ENCODE results near the gene MORN3. TPM values are rescaled to one million over a fixed set of nuclear protein-coding genes. Genes with fewer than 3 reads are reported as not detected.

The MORN3 gene
- total and polyA plus RNA-seq, 10 of the 15 experiments (the other 5 are each of a cell fraction or from before 2014, with no cell fraction given), result 0.08 to 0.34 (median 0.17) TPM

DNA sequence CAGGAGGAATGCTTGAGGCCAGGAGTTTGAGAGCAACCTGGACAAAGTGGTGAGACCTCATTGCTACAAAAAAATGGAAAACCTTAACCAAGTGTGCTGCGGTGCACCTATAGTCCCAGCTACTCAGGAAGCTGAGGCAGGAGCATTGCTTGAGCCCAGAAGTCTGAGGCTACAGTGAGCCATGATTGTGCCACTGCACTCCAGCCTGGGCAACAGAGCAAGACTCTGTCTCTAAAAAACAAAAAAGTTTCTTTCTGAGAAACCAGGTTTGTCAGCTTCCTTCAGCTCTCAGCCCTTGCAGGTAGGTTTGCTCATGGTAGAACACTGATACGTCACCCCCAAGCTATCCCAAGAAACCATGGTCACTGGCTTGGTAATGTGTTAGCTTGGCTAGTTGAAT is 20.0 kb upstream of the MORN3 start:
- intact Hi-C loops (cut with micrococcal nuclease; ENCODE audit: unreplicated experiment), result loop anchor here (5.0 kb wide), 1 partner anchor 198 kb away; the partner anchor contains the start of gene PSMD9
- CTCF ChIA-PET, result interaction anchor here (2.2 to 6.7 kb wide), 2 partner anchors 83 to 105 kb away, joined by 4 to 44 read pairs; partner anchors contain the start of gene RHOF
- no peak overlapping the region for H2AFZ ChIP-seq (ENCODE audit: control insufficient read depth, low read depth, low read length)

More for the DNA sequence above, 20.0 kb upstream of the MORN3 start:
- Histone ChIP-seq H3K79me2 (ENCODE audit: control insufficient read depth, insufficient read depth, low read length) (no peaks in the 10 kb centered on the region), H4K20me1 (ENCODE audit: control insufficient read depth, insufficient read depth) (no peaks in the 10 kb centered on the region), H3K4me1 (ENCODE audit: control insufficient read depth, insufficient read depth, low read length) (no peaks in the 10 kb centered on the region; the same call in 1 of the 2 replicates), H3K9ac (ENCODE audit: control insufficient read depth, insufficient read depth, low read length) (no peak overlapping the region), H3K27me3 (replicated peaks in 1 of 2; ENCODE audit: control insufficient read depth in 2 of 2, insufficient read depth in 2 of 2, low read length in 1 of 2) (no peaks in the 10 kb centered on the region), H3K4me3 (no peak overlapping the region), H3K9me3 (replicated peaks; ENCODE audit: control insufficient read depth, insufficient read depth, low read length) (no peaks in the 10 kb centered on the region), H3K36me3 (ENCODE audit: control insufficient read depth in 2 of 2, insufficient read depth in 2 of 2, low read length in 1 of 2) (no peaks in the 10 kb centered on the region), H3K4me2 (ENCODE audit: control insufficient read depth, insufficient read depth) (no peak overlapping the region), H3K27ac (ENCODE audit: control insufficient read depth, insufficient read depth) (no peak overlapping the region)
- no peak for DNase-seq (ENCODE audit: low read depth, low spot score)
- POLR2A ChIA-PET, result interaction anchor here (0.6 kb wide), 2 partner anchors 9 to 121 kb away, joined by 3 to 5 read pairs; no protein-coding TSS in a partner anchor
- BruUV-seq (replicated peaks), result no TSS peak
- RAD21 ChIA-PET (ENCODE audit: unreplicated experiment), result interaction anchor here (1.3 to 1.5 kb wide), 2 partner anchors 103 to 105 kb away, joined by 3 to 6 read pairs; partner anchors contain the start of gene RHOF
- FAIRE-seq, result no peak
- in situ Hi-C loops (cut with MboI), result no loop called here
- SMC1A ChIA-PET (ENCODE audit: uncharacterized antibody, unreplicated experiment), result interaction anchor here (2.3 kb wide), 1 partner anchor 105 kb away, joined by 9 read pairs; the partner anchor contains the start of gene RHOF
- TF ChIP-seq ZNF622 (IDR thresholded peaks at IDR 0.05), result no peak
- no peak for TF ChIP-seq JUNB (IDR thresholded peaks at IDR 0.05)
- TF ChIP-seq, protein P1, sequence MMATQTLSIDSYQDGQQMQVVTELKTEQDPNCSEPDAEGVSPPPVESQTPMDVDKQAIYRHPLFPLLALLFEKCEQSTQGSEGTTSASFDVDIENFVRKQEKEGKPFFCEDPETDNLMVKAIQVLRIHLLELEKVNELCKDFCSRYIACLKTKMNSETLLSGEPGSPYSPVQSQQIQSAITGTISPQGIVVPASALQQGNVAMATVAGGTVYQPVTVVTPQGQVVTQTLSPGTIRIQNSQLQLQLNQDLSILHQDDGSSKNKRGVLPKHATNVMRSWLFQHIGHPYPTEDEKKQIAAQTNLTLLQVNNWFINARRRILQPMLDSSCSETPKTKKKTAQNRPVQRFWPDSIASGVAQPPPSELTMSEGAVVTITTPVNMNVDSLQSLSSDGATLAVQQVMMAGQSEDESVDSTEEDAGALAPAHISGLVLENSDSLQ (IDR thresholded peaks at IDR 0.05), result no peak
- TF ChIP-seq, protein P2, sequence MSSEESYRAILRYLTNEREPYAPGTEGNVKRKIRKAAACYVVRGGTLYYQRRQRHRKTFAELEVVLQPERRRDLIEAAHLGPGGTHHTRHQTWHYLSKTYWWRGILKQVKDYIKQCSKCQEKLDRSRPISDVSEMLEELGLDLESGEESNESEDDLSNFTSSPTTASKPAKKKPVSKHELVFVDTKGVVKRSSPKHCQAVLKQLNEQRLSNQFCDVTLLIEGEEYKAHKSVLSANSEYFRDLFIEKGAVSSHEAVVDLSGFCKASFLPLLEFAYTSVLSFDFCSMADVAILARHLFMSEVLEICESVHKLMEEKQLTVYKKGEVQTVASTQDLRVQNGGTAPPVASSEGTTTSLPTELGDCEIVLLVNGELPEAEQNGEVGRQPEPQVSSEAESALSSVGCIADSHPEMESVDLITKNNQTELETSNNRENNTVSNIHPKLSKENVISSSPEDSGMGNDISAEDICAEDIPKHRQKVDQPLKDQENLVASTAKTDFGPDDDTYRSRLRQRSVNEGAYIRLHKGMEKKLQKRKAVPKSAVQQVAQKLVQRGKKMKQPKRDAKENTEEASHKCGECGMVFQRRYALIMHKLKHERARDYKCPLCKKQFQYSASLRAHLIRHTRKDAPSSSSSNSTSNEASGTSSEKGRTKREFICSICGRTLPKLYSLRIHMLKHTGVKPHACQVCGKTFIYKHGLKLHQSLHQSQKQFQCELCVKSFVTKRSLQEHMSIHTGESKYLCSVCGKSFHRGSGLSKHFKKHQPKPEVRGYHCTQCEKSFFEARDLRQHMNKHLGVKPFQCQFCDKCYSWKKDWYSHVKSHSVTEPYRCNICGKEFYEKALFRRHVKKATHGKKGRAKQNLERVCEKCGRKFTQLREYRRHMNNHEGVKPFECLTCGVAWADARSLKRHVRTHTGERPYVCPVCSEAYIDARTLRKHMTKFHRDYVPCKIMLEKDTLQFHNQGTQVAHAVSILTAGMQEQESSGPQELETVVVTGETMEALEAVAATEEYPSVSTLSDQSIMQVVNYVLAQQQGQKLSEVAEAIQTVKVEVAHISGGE (CRISPR knock-in tag; IDR thresholded peaks at IDR 0.05), result no peak
- TF ChIP-seq ZNF217 (IDR thresholded peaks at IDR 0.05), result no peak
- TF ChIP-seq EZH2 (IDR thresholded peaks at IDR 0.05; ENCODE audit: borderline replicate concordance, control insufficient read depth, low read depth, low read length), result no peak
- no peak for TF ChIP-seq E2F4 (IDR thresholded peaks at IDR 0.05; ENCODE audit: low read depth, low read length)
- no peak for TF ChIP-seq HDAC6 (IDR thresholded peaks at IDR 0.05; ENCODE audit: unreplicated experiment)
- no peak for TF ChIP-seq EGR1 (IDR thresholded peaks at IDR 0.05; ENCODE audit: borderline replicate concordance in 1 of 2, low read depth in 2 of 2, low read length in 2 of 2)
- TF ChIP-seq GABPA (IDR thresholded peaks at IDR 0.05; ENCODE audit: low read depth), result no peak
- TF ChIP-seq SMC3 (IDR thresholded peaks at IDR 0.05; ENCODE audit: borderline replicate concordance, low read length), result no peak
- no peak for TF ChIP-seq SREBF2 (IDR thresholded peaks at IDR 0.05; ENCODE audit: low read length)
- TF ChIP-seq, protein P3, sequence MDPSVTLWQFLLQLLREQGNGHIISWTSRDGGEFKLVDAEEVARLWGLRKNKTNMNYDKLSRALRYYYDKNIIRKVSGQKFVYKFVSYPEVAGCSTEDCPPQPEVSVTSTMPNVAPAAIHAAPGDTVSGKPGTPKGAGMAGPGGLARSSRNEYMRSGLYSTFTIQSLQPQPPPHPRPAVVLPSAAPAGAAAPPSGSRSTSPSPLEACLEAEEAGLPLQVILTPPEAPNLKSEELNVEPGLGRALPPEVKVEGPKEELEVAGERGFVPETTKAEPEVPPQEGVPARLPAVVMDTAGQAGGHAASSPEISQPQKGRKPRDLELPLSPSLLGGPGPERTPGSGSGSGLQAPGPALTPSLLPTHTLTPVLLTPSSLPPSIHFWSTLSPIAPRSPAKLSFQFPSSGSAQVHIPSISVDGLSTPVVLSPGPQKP (IDR thresholded peaks at IDR 0.05; ENCODE audit: low read depth, low read length), result no peak
- no peak for TF ChIP-seq RAD51 (IDR thresholded peaks at IDR 0.05)
- WGBS (ENCODE audit: insufficient coverage, insufficient replicate concordance, low lambda C conversion rate, missing lambda C conversion rate), result 98% methylated on average over 2 of the region's 2 CpGs
- ATAC-seq, result no peak
